NCI-H2081 treated with DMSO at 0.1 percent for 48 hours (cell line): ENCODE results near the gene CEP20.

ENCODE experiments used
- DNase-seq: peaks from one replicate; lab custom pipeline; 2025; lab: John Stamatoyannopoulos, UW

CEP20 gene

DNA sequence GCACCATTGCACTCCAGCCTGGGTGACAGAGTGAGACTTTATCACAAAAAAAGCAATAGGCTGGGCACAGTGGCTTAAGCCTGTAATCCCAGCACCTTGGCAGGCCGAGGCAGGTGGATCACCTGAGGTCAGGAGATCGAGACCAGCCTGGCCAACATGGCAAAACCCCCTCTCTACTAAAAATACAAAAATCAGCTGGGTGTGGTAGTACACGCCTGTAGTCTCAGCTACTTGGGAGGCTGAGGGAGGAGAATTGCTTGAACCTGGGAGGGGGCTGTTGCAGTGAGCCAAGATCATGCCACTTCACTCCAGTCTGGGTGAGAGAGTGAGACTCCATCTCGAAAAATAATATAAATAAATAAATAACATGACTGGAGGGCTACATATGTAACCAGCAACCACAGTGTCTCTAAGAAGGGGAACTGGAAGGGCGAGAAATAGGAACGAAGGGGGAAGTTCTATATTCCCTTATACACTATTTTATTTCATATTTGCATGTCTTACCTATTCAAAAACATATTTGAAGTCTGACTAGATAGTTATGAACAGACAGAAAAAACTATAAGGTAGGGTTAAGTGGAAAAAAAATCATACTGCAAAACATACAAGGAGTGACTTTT, 57.5 kb downstream of the CEP20 start:
- DNase-seq: no peak

DNA sequence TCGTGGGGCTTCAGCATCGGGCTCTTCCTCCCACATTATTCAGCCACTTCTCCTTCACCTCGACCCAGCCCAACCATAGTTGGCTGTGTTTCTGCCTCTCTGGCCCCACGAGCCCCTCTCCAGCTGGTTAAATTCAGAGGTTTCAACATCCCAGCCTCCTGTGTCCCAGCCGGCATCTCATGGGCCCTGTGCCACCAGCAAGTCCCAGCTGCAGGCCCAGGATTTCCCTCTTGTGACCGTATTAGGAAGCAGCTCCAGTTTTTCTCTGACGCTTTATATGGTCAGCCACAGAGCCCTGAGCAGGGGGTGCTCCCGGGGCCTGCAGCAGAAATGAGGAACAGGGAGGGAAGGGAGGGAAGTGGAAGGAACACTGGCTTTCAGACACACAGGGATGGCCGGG, 58.9 kb downstream of the CEP20 start:
- DNase-seq: no peak

- no peak for DNase-seq
Observed at GRCh38 chr16:15827709-15828343, 60.6 kb downstream of the CEP20 start.

DNA sequence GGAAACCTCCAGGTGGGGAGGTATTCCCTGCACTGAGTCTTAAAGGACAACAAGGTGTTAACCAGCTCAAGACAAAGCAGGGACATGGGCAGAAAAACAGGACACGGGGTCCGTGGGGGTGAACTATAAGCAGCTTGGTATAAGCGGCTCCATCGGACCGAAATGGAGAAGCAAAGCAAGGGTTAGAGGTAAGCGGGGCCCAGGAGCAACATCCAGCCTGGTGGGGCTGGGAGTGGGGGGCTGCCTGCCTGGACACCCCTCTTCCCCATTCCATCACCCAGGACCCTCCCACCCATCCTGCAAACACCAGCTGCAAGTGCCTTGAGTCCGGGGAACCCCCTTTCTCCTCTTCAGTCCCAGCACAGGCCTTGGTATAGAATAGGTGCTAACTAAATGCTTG, 61.1 kb downstream of the CEP20 start:
- DNase-seq: no peak

DNA sequence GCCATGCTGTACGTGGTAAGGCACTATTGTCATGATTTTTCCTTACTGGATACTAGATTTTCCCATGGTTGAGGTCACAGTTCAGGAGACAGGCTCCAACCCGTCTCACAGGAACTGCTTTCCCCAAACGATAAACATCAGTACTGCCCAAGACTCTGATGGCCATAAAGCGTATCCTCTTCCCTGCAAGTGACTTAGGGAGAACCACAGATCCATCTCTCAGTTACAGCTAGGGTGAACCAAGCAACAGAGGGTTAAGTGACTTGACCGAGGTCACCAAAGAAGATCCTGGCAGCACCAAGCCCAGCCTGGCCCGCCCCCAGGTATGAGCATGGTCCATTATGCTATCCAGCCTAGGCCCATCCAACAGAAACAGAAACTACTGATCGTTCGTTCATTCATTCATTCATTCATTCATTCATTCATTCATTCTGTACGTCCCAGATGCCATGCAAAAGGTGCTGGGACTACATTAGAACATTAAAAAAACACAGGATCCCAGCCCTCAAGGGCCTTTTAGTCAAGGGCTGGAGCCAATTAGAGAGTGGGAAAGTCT, 62.6 kb downstream of the CEP20 start:
- DNase-seq: no peak

DNA sequence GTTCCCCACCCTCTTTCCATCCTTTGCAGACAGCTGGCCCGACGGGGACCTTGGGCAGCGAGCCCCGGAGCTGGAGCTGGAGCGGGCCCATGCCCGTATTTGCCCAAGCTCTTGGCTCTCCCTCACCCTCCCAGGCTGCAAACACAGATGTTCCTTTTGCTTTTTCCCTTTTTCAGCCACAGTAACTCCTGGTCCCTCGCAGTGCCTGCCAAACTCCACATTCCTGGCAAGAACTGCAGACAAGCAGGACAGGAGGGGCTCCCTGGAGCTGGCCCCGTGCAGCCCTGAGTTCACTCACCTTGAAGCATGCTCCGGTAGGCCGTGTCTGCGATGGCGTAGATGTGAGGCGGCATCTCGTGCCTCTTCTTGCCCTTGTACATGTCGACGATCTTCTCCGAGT, 65.4 kb downstream of the CEP20 start:
- no peak for DNase-seq

- DNase-seq: no peak
Observed at GRCh38 chr16:15820837-15821236, 67.6 kb downstream of the CEP20 start.

GRCh38 chr16:15819046-15819445, 69.4 kb downstream of the CEP20 start:
- DNase-seq: no peak

DNA sequence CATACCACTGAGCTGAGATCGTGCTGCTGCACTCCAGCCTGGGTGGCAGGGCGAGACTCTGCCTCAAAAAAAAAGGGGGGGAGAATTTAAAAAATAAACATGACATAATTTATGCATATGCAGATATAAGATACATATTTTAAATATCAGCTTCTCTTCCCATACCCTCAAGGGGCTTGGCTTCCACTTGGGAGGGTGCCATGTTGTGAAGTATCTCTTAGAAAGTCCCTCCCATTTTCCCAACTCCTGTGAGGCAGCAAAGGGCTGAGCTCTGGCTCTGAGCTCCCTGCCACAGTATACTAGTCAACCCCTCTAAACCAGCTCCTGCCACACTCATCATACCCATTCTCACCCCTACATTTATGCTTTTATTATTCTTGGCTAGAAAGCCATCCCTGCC, 71.0 kb downstream of the CEP20 start:
- DNase-seq: no peak

DNA sequence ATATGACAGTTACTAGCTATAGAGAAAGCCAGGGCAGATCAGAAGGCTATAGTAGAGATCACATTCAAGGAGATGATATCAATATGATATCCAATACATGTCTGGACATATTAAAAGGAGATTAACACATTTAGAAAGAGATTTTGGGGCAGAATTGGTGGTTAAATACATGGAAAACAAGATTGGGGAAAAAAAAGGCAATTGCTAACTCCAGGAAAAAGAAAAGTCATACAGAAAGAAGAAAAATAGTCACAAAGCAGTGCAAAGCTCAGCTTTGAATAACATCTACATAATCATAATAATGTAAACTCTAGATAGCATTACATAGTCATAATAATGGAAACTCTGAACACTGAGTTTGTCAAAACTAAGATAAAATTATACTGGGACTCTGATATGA, 72.2 kb downstream of the CEP20 start:
- DNase-seq: no peak
